K562 (cell line): ENCODE results near the gene SLC25A26. TPM values are rescaled to one million over a fixed set of nuclear protein-coding genes. Genes with fewer than 3 reads are reported as not detected.

ENCODE experiments used
- ATAC-seq: fragments of 200-7000 bp; cut with Tn5 transposase; 3 replicates; pipeline ENCODE4 v1.9.1; 2020; ENCODE audit warnings: moderate library complexity
- BruUV-seq: library from RNA; stranded (reverse); fragments of 400-500 nt; replicated peaks from 2 replicates; lab custom pipeline; 2021; lab: Mats Ljungman, UMichigan
- CTCF ChIA-PET: fragments of 300-600 bp; formaldehyde crosslinking; extraction: SDS; loops from one replicate; lab custom pipeline; 2021; ENCODE audit warnings: low intra/inter-chr PET ratio; lab: Yijun Ruan, JAX
- POLR2A ChIA-PET: fragments of 300-600, 350-650 bp; sonication (Branson Sonifier 250); formaldehyde crosslinking; extraction: SDS; loops from one replicate; lab custom pipeline; 2021; ENCODE audit warnings: antibody characterized with exemption, inconsistent platforms; lab: Yijun Ruan, JAX
- DNase-seq, 4 experiments: peaks; one replicate each; pipeline versions ENCODE4 v3.0.0 to v3.0.0-alpha.2; 2011 to 2018; ENCODE audit warnings: low spot score in 3 of 4, mixed read lengths in 3 of 4; ENCODE audit errors: extremely low read depth in 1 of 4
- FAIRE-seq: peaks from 2 replicates; lab custom pipeline; 2011; peaks lifted over from hg19 to GRCh38; lab: Jason Lieb, UNC
- H2AFZ ChIP-seq: 2 replicates; pipeline ENCODE4 v1.6.0; 2011; ENCODE audit warnings: low read depth, low read length, control low read depth, inconsistent platforms
- H3K27ac ChIP-seq: fragments of 200-600 bp; 3 replicates; pipeline ENCODE4 v1.8.0; 2011; ENCODE audit warnings: low read depth, mild to moderate bottlenecking, control low read depth, inconsistent platforms, low read length, moderate library complexity, mixed read lengths; ENCODE audit errors: extremely low read depth
- H3K27me3 ChIP-seq, 2 experiments: fragments of 300-600 bp in 1 of 2; 2 replicates in 1 of 2; 3 replicates in 1 of 2; pipeline versions ENCODE4 v1.6.0 to v1.8.0; 2011; ENCODE audit warnings: inconsistent platforms in 2 of 2, low read length in 2 of 2, mild to moderate bottlenecking in 1 of 2, mixed read lengths in 1 of 2, moderate library complexity in 1 of 2; ENCODE audit not compliant: control insufficient read depth in 2 of 2, insufficient read depth in 2 of 2
- H3K36me3 ChIP-seq: fragments of 300-600 bp; 3 replicates; pipeline ENCODE4 v1.8.0; 2011; ENCODE audit warnings: mild to moderate bottlenecking, low read length, inconsistent platforms; ENCODE audit not compliant: control insufficient read depth, insufficient read depth
- H3K4me1 ChIP-seq, 2 experiments: fragments of 200-600 bp in 1 of 2; replicated peaks in 1 of 2; 2 replicates in 1 of 2; 3 replicates in 1 of 2; pipeline versions ENCODE4 v1.5.1 to v1.8.0; 2011; ENCODE audit warnings: inconsistent platforms in 2 of 2, low read length in 2 of 2, mild to moderate bottlenecking in 1 of 2, mixed read lengths in 1 of 2, moderate library complexity in 1 of 2; ENCODE audit not compliant: control insufficient read depth in 2 of 2, insufficient read depth in 2 of 2
- H3K4me2 ChIP-seq: 2 replicates; pipeline ENCODE4 v1.6.1; 2011; ENCODE audit warnings: low read length, control low read depth, inconsistent platforms, mixed read lengths; ENCODE audit not compliant: insufficient read depth
- H3K4me3 ChIP-seq: fragments of 200-600 bp; sonication (generic), shearing (Covaris generic); 2 replicates; pipeline ENCODE4 v1.5.1; 2016; ENCODE audit warnings: control low read depth, inconsistent platforms
- H3K79me2 ChIP-seq: fragments of 200-600 bp; 3 replicates; pipeline ENCODE4 v1.8.0; 2011; ENCODE audit warnings: low read length, inconsistent platforms; ENCODE audit not compliant: control insufficient read depth, insufficient read depth
- H3K9ac ChIP-seq, 2 experiments: 2 replicates each; pipeline versions ENCODE4 v1.6.0 to v1.6.1; 2011; ENCODE audit warnings: low read depth in 2 of 2, low read length in 2 of 2, control low read depth in 1 of 2, inconsistent platforms in 1 of 2, mild to moderate bottlenecking in 1 of 2, mixed read lengths in 1 of 2; ENCODE audit not compliant: insufficient read depth in 1 of 2
- H3K9me1 ChIP-seq: one replicate; pipeline ENCODE4 v1.6.0; 2011; ENCODE audit warnings: inconsistent platforms, mild to moderate bottlenecking, low read length, moderate library complexity; ENCODE audit not compliant: control insufficient read depth, insufficient read depth
- H3K9me3 ChIP-seq: replicated peaks from 2 replicates; pipeline ENCODE4 v1.5.1; 2011; ENCODE audit warnings: low read depth, low read length, inconsistent platforms; ENCODE audit not compliant: control insufficient read depth, insufficient read depth
- H4K20me1 ChIP-seq: replicated peaks from 2 replicates; pipeline ENCODE4 v1.6.1; 2011; ENCODE audit warnings: low read length, inconsistent platforms, mixed read lengths; ENCODE audit not compliant: control insufficient read depth, insufficient read depth
- GATA2 ChIP-seq: sonication (generic); formaldehyde crosslinking; IDR thresholded peaks from 2 replicates; pipeline ENCODE4 v1.4.0; 2020; ENCODE audit warnings: mild to moderate bottlenecking, missing genetic modification reagents
- JUND ChIP-seq, 2 experiments: IDR thresholded peaks; 2 replicates in 1 of 2; 3 replicates in 1 of 2; pipeline ENCODE4 v1.6.1; 2011; ENCODE audit warnings: borderline replicate concordance in 2 of 2, low read depth in 2 of 2, low read length in 2 of 2, improper control_type of control experiment in 1 of 2, missing biosample characterization in 1 of 2, missing genetic modification characterization in 1 of 2, missing genetic modification reagents in 1 of 2
- MCM7 ChIP-seq, 2 experiments: fragments of 450-650 bp; IDR thresholded peaks; 2 replicates each; pipeline ENCODE4 v1.6.1; 2016 to 2018
- NBN ChIP-seq: fragments of 450-650 bp; IDR thresholded peaks from 2 replicates; pipeline ENCODE4 v1.6.1; 2016; ENCODE audit warnings: low read depth, mild to moderate bottlenecking
- NFIC ChIP-seq: fragments of 450-650 bp; IDR thresholded peaks from 2 replicates; pipeline ENCODE4 v1.6.1; 2017; ENCODE audit warnings: mild to moderate bottlenecking, inconsistent platforms
- NFRKB ChIP-seq: fragments of 450-650 bp; IDR thresholded peaks from 2 replicates; pipeline ENCODE4 v1.6.1; 2016; ENCODE audit warnings: low read depth
- NR2F6 ChIP-seq: fragments of 450-650 bp; formaldehyde crosslinking; IDR thresholded peaks from 2 replicates; pipeline ENCODE4 v1.4.0; 2020; ENCODE audit warnings: mild to moderate bottlenecking
- XRCC5 ChIP-seq: fragments of 200-400 bp; formaldehyde crosslinking; IDR thresholded peaks from 2 replicates; pipeline ENCODE4 v1.6.1; 2017; ENCODE audit warnings: low read depth, mild to moderate bottlenecking, low read length
- ZNF3 ChIP-seq: fragments of 250-450 bp; sonication (Bioruptor Pico); IDR thresholded peaks from 2 replicates; pipeline ENCODE4 v1.5.0; 2021; ENCODE audit warnings: mild to moderate bottlenecking, moderate library complexity
- ZNF444 ChIP-seq: fragments of 250-450 bp; sonication (Bioruptor Pico); IDR thresholded peaks from 2 replicates; pipeline ENCODE4 v1.4.0; 2020; ENCODE audit warnings: mild to moderate bottlenecking, moderate library complexity
- ZNF551 ChIP-seq: fragments of 250-450 bp; sonication (Bioruptor Pico); IDR thresholded peaks from 2 replicates; pipeline ENCODE4 v1.5.0; 2021; ENCODE audit warnings: mild to moderate bottlenecking, moderate library complexity
- ZNF586 ChIP-seq: fragments of 450-650 bp; formaldehyde crosslinking; conservative IDR thresholded peaks from 2 replicates; pipeline ENCODE4 v1.4.0; 2020; ENCODE audit warnings: mild to moderate bottlenecking, moderate library complexity
- WGBS: fragments of 100-300 bp; shearing (Covaris generic); methylation state at CpG from one replicate; pipeline ENCODE4 v1.1.6; 2016; ENCODE audit warnings: low coverage, mixed read lengths; ENCODE audit not compliant: insufficient coverage; ENCODE audit errors: missing lambda C conversion rate; 5-methylcytosine and 5-hydroxymethylcytosine counted together
- in situ Hi-C: fragments of 300-500 bp; cut with MboI; formaldehyde crosslinking; loops from 4 replicates; pipeline ENCODE4 v1.15.0; 2018; ENCODE audit warnings: inconsistent platforms, mixed read lengths
- intact Hi-C: fragments of 100-400 bp; cut with micrococcal nuclease; formaldehyde crosslinking; loops from 2 replicates; pipeline ENCODE4 v1.14.2; 2022
- polyA plus RNA-seq, 8 experiments: library from polyadenylated mRNA; depleted of rRNA in 4 of 8; stranded (reverse) in 5 of 8; unstranded in 3 of 8; fragments of >200 nt; fragmentation: Nextera tagmentation in 2 of 8; fragmentation: Illumina TruSeq in 1 of 8; extraction: Ambion mirVana in 2 of 8; extraction: Trizol in 1 of 8; gene quantifications; 2 replicates each; pipeline versions ENCODE4 v1.2.1 to v1.2.3, GENCODE V29; 2011 to 2014; ENCODE audit warnings: inconsistent platforms in 1 of 8, missing spikeins in 1 of 8
- total RNA-seq, 7 experiments: library from RNA; depleted of rRNA in 6 of 7; stranded (reverse); fragments of >200 nt in 6 of 7; fragmentation: Illumina TruSeq in 2 of 7; extraction: Trizol in 2 of 7; gene quantifications; 2 replicates each; pipeline versions ENCODE4 v1.2.1 to v1.2.3, GENCODE V29; 2011 to 2021; ENCODE audit warnings: low replicate concordance in 1 of 7
- TF ChIP-seq, protein P1 (sequence below), 2 experiments: fragments of 450-650 bp in 1 of 2; sonication (generic) in 1 of 2; formaldehyde crosslinking in 1 of 2; IDR thresholded peaks in 1 of 2; conservative IDR thresholded peaks in 1 of 2; 2 replicates each; pipeline versions ENCODE4 v1.6.1 to v1.8.1; 2016 to 2023; ENCODE audit warnings: mild to moderate bottlenecking in 2 of 2, moderate library complexity in 2 of 2, inconsistent platforms in 1 of 2, missing genetic modification reagents in 1 of 2
- TF ChIP-seq, protein P2 (sequence below): fragments of 450-650 bp; IDR thresholded peaks from 2 replicates; pipeline ENCODE4 v1.7.1; 2018; ENCODE audit warnings: mild to moderate bottlenecking, low read depth; ENCODE audit not compliant: partially characterized antibody

SLC25A26 gene
- total and polyA plus RNA-seq, 9 of the 15 experiments (the other 6 are each of a cell fraction or from before 2014, with no cell fraction given), result 7.2 to 29.1 (median 12.6) TPM

DNA sequence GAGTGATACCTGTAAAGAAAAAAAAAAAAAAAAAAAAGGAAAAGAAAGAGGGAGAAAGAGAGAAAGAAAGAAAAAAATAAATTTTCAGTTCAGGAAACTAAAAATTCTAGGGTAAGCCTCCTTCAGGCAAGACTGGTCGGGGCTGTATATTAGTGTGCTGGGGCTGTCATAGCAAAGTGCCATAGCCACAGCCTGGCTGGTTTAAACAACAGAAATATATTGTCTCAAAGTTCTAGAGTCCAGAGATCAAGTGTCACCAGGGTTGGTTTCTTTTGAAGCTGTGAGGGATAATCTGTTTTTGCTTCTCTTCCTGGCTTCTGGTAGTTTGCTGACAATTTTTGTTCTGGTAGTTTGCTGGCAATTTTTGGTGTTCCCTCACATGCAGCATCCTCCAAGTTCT lies 48.4 kb upstream of the SLC25A26 start:
- POLR2A ChIA-PET, result interaction anchor here (0.6 kb wide), 1 partner anchor 719 kb away, joined by 3 read pairs; no protein-coding TSS in a partner anchor
- DNase-seq (no peak), FAIRE-seq (no peak), ATAC-seq (no peak)
- in situ Hi-C loops (no loop called here), intact Hi-C loops (no loop called here)
- Histone ChIP-seq H3K9me1 (no peaks in the 10 kb centered on the region), H3K27ac (no peak overlapping the region), H3K36me3 (no peaks in the 10 kb centered on the region), H3K4me1 (no peaks in the 10 kb centered on the region), H3K79me2 (no peaks in the 10 kb centered on the region), H3K4me3 (no peak overlapping the region), H3K9me3 (no peaks in the 10 kb centered on the region), H3K9ac (no peak overlapping the region), H4K20me1 (no peaks in the 10 kb centered on the region), H3K27me3 (peaks cover 0 to 4% of the 10 kb centered on the region in 2 experiments; a peak in 3 of 5 replicates), H3K4me2 (no peak overlapping the region), H2AFZ (no peak overlapping the region)
- TF ChIP-seq ZNF551 (CRISPR knock-in tag) (no peak), ZNF586 (CRISPR knock-in tag) (no peak), MCM7 (IDR thresholded peaks at IDR 0.05) (no peak), JUND (IDR thresholded peaks at IDR 0.05; ENCODE audit: borderline replicate concordance, low read depth, low read length) (no peak), JUND (tag; IDR thresholded peaks at IDR 0.05; ENCODE audit: borderline replicate concordance, low read depth, low read length) (no peak)
- CTCF ChIA-PET, result no interaction called here
- 8% methylated on average over 1 of the region's 1 CpG for WGBS
- no TSS peak for BruUV-seq

- BruUV-seq, result no TSS peak
- H3K27ac ChIP-seq, result no peak overlapping the region
- no peaks in the 10 kb centered on the region for H3K36me3 ChIP-seq
- no peak overlapping the region for H3K9ac ChIP-seq
- no peak for ATAC-seq
- FAIRE-seq, result no peak
- intact Hi-C loops (no loop called here), in situ Hi-C loops (no loop called here)
- H3K4me1 ChIP-seq, result no peaks in the 10 kb centered on the region
- WGBS, result 0% methylated on average over 1 of the region's 1 CpG
- no peaks in the 10 kb centered on the region for H3K9me1 ChIP-seq
- H3K4me3 ChIP-seq, result no peak overlapping the region
- H3K9me3 ChIP-seq, result no peaks in the 10 kb centered on the region
- H4K20me1 ChIP-seq, result no peaks in the 10 kb centered on the region
- POLR2A ChIA-PET, result no interaction called here
- DNase-seq, result no peak
- peaks cover 0 to 5% of the 10 kb centered on the region in 2 experiments; a peak in 2 of 5 replicates for H3K27me3 ChIP-seq
- H3K4me2 ChIP-seq, result no peak overlapping the region
- H2AFZ ChIP-seq, result no peak overlapping the region
- CTCF ChIA-PET, result no interaction called here
- no peaks in the 10 kb centered on the region for H3K79me2 ChIP-seq
- TF ChIP-seq, protein P1, sequence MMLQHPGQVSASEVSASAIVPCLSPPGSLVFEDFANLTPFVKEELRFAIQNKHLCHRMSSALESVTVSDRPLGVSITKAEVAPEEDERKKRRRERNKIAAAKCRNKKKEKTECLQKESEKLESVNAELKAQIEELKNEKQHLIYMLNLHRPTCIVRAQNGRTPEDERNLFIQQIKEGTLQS (IDR thresholded peaks at IDR 0.05), result no peak
- TF ChIP-seq, protein P1 (CRISPR knock-in tag; conservative IDR thresholded peaks at IDR 0.05), result no peak
- TF ChIP-seq GATA2 (no peak), NR2F6 (CRISPR knock-in tag) (no peak), NFRKB (no peak), NBN (no peak), ZNF444 (no peak), NFIC (no peak), XRCC5 (no peak), ZNF3 (no peak)
- TF ChIP-seq, protein P2, sequence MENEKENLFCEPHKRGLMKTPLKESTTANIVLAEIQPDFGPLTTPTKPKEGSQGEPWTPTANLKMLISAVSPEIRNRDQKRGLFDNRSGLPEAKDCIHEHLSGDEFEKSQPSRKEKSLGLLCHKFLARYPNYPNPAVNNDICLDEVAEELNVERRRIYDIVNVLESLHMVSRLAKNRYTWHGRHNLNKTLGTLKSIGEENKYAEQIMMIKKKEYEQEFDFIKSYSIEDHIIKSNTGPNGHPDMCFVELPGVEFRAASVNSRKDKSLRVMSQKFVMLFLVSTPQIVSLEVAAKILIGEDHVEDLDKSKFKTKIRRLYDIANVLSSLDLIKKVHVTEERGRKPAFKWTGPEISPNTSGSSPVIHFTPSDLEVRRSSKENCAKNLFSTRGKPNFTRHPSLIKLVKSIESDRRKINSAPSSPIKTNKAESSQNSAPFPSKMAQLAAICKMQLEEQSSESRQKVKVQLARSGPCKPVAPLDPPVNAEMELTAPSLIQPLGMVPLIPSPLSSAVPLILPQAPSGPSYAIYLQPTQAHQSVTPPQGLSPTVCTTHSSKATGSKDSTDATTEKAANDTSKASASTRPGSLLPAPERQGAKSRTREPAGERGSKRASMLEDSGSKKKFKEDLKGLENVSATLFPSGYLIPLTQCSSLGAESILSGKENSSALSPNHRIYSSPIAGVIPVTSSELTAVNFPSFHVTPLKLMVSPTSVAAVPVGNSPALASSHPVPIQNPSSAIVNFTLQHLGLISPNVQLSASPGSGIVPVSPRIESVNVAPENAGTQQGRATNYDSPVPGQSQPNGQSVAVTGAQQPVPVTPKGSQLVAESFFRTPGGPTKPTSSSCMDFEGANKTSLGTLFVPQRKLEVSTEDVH, result no peak
Measured at GRCh38 chr3:66177026-66177425, 43.8 kb upstream of the SLC25A26 start.
